ENCODE data around the gene MEX3B.
"Not testable (repeated sequence)": the region's sequence is repeated elsewhere in the genome, so short reads cannot be mapped to it uniquely, and the experiment has no call there.

MEX3B gene

DNA sequence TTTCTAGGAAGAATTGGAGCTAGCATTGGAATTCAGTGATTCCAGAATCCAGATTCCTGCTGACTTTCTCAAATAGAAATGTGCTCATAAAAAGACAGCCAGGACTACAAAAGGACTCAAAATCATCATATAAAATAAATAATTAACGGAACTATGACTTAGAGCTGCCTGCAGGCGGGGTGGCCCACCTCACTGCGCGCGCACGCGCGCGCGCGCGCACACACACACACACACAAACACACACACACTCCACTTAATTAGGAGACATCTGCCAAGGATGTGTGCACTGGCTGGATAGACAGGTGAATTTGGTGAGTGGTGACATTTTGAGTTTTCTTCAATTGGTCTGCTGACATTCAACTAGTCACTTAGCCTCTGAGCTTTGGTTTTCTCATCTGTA lies 6.9 kb upstream of the MEX3B start:
- DNase-seq (ENCODE audit: low read depth, low spot score), result no peak
- H3K27ac ChIP-seq, result no peak overlapping the region

DNA sequence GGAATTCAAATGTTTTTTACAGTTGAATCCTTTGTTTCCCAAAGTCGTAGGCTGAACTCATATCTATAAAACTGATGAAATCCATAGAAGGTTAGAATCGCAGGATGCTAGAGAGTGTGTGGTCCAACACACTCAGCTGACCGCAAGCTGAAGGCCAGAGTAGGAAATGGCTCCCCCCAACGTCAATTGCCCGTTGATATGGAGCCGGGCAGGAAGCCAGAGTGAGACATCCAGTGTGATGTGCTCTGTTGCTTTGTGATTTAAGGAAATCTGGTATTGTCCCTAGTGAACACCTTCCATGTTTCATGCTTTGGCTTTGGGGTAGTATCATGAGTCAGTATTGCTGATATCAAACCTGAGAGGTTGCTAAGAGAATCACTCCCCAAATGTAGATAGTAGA lies 5.8 kb upstream of the MEX3B start:
- no peak overlapping the region for H3K27ac ChIP-seq
- no peak for DNase-seq (ENCODE audit: low read depth, low spot score)

DNA sequence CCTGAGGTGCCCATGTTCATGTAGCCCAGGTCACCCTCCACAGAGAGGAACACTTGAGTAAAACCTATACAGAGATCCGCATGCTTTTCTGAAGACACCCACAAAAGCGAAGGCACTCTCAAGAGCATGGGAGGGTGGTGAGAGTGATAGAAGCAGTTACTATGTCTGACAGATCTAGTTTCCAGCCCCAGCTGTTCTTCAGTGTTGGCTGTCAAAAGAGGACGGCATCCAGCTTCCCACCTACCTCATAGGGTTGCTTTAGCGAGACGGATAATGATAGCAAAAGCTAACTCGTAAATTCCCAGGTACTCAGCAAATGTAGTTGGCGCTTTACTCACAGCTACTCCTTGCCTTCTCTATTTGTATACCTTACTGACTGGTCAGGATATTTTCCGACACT lies 3.0 kb upstream of the MEX3B start:
- no peak overlapping the region for H3K27ac ChIP-seq
- no peak for DNase-seq (ENCODE audit: low read depth, low spot score)

DNA sequence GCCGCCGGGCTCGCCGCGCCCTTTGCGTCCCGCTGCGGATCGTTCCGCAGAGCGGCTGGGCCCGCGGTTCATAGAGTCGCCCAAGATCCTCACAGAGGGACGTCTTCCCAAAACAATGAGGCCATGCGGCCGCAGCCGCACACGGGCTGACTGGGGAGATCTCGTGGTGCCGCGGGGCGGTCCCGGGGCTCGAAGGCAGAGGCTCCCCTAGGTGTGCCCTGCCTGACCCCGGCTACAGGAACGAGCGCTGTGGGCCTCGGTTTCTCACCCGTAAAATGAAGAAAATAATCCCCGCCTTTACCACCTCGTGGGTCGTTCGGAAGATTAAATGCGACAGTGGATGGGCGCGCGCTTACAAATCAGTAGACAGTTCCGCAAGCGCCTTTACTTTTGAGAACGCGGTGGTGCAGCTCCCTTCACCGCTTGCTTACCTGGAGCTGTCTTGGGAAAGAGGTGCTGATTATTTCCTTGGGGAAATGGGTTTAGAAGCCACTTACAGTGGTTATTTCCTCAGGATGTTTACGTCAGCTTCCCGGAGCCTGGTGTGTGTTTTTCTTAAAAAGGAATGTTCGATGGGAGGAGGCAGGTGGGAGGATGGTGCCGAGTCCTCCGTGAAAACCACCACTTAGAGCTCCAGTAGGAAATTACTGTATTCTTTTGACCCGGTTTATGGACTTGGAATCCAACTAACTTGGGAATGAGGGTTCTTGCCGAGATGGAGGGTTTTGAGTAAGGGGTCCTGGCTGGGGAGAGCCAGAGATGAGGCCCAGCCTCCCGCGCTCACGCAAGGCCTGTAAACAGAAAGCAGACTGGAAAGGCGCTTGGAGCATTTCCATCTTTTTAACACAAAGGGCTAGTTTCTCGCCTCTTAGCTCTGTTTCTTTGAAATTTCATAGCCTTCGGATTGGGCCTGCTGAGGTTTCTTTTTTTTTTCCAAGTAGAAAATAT lies 1.9 kb upstream of the MEX3B start:
- DNase-seq (ENCODE audit: low read depth, low spot score), result no peak

DNA sequence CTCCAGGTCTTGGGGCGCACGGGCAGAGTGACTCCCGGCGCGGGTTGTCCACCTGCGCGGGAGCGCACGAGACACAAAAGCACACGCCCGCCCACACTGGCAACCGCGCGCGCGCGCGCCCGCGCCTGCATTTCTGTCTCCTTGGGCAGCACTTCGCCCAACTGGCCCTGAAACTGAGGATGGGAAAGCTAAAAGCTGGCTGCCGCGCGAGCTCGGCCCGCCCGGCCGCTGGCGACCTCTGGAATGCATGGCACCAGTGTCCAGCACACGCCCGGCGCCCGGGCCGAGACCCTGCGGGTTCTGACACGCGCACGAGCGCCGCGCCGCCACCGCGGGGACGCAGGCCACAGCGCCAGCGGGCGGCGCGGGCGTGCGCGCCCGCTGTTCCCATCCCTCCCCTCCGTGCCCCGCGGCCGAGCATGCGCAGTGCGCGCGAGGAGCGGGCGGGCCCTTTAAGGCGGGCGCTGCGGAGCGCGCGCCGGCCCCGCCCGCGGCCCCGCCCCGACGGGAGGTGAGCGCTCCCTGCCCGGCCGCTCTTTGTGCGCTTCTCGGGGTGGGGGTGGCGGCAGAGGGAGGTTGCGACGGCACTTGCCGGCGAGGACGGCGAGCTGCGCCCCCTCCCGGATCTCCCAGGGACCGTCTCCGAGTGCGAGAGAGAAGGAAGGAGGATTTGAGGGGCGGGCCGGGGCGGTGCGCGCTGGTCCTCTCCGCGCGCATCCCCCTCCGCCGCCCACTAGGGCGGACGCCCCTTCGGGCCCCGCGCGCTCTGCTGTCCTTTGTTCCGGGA lies 1.0 kb upstream of the MEX3B start:
- DNase-seq (ENCODE audit: low read depth, low spot score), result peak; percentile 48
- H3K27ac ChIP-seq, result peak overlapping the region; percentile 13

More for the DNA sequence above, 1.9 kb upstream of the MEX3B start:
- no peak overlapping the region for H3K27ac ChIP-seq

DNA sequence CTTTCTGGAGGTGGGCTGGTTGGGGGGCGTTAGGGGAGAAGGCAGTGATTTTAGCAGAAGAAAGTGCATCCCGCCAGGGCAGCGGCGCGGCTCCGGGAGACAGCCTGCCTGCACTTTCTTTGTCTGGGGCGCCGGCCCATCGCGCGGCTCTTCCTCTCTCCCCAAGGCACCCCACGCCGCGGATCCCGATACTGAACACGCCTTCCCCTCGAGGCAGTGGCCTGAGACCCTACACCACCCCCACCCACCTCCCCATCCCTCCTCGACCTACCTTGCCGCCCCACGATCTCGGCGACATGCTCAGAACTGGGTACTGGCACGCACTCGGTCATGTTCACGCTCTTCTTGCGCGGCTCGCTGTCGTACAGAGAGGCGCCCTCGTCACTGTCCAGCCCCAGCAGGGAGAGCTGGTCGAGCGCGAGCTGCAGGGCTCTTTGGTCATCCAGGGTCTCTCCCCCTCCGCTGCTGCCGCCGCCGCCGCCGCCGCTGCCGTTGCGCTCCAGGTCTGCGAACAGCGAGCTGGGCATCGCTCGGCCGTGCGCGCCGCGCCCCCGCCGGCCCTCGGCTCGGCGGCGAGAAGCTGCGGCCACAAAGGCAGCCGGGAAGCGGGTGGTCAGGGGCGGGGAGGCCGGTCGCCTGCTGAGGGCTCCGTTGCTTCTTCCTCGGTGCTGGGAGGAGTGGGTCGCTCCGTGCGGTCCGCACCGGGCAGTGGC lies 483 bp downstream of the MEX3B start:
- H3K27ac ChIP-seq, result no peak overlapping the region
- no peak for DNase-seq (ENCODE audit: low read depth, low spot score)

DNA sequence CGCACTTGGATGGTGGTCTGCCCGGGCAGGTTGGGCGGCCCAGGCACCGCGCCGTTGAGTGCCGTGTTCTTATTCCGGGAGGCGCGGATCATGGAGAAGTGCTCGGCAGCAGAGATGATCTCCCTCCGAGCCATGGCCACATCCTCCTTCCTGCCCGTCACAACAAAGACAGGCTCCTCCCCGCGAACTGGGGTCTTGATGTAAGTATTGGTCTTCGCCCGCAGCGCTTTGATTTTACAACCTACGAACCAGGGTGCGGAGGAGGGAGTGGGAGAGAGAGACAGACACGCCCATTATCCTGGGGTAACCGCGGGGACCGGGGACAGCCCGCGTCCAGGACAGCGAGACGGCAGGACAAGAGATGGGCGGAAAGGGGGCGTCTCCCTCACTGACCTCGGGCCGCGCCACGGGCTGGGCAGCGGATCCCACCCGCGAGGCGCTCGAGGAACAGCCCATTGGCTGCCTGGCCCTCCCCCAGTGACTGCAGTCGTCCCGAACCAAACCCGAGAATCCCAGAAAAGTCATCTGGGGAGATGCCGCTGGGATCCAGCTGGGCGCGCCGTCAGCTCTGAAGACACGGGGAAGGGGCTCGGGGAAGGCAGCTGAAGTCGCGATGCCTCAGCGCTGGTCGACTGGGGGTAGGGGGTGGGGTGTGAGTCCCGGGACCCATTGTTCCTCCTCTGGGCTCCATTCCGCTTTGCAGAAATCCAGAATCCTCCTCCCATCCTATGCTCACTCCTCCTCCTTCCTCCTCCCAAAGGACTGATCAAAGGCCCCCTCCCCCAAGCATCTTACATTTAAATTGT lies 1.2 kb downstream of the MEX3B start:
- H3K27ac ChIP-seq, result no peak overlapping the region
- no peak for DNase-seq (ENCODE audit: low read depth, low spot score)

DNA sequence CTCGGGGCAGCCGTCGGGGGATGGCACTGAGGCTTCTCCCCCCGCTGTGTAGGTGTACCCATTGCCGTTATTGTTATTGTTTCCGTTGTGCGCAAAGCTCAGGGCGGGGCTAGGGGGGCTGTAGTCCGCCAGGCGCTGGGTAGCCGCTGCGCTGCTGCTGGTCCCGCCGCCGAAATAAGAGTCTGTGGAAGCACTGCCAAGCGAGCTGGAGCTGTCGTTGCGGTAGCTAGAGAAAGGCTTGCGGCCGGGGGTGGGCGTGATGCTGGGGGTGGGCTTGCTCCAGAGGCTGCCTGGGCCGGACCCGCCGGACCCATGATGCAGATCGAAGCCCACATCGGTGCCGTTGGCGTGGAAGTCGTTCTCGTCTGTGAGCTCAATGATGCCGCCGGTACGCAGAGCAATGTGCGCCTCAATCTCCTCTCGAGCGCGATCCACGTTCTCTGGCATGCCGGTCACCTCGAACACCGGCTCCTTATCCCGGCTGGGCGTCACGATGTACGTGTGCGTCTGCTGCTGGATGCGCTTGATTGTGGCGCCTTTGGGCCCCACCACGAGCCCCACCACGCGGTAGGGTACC lies 1.9 kb downstream of the MEX3B start:
- no peak overlapping the region for H3K27ac ChIP-seq
- DNase-seq (ENCODE audit: low read depth, low spot score), result no peak

DNA sequence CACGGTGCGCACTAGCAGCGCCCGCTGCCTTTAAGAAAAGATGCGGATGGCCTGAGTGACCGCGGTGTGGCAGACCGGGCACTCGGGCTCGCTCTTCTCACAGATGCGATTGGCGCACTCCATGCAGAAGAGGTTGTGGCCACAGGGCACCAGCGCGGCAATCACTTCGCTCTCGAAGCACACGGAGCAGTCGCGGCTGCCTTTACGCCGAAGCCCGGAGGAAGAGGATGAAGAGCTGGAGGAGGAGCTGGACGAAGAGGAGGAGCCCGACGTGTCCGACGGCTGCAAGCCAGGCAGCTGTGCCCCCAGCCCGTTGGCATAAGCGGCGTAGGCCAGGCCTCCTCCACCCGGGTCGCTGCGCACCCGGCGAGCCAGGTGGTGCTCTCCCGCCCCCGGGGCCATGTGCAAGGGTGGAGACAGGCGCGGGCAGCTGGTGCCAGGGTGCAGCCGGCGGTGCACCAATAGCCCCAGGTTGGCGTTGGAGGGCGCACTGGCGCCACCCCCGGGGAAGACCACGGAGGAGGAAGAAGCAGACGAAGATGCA lies 2.6 kb downstream of the MEX3B start:
- H3K27ac ChIP-seq, result no peak overlapping the region
- no peak for DNase-seq (ENCODE audit: low read depth, low spot score)

DNA sequence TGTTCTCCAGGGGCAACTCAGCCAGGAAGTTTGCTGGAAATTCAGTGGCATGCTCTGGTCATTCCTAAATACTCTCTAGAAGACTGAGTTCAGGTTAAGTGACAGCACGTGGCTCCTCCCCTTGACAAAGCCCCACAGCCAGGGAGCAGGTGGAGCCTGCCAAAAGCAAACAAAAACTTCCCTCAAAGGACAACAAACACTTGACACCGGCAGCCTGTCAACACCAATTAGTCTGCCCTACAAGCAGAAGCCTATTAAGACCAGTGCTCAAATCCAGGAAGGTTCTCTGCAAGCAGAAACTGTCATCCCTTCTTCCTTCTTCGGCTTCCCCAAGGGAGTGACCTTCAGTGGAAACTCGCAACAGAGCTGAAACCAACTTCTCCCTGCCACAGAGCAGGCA lies 5.0 kb downstream of the MEX3B start:
- DNase-seq (ENCODE audit: low read depth, low spot score), result no peak
- no peak overlapping the region for H3K27ac ChIP-seq

DNA sequence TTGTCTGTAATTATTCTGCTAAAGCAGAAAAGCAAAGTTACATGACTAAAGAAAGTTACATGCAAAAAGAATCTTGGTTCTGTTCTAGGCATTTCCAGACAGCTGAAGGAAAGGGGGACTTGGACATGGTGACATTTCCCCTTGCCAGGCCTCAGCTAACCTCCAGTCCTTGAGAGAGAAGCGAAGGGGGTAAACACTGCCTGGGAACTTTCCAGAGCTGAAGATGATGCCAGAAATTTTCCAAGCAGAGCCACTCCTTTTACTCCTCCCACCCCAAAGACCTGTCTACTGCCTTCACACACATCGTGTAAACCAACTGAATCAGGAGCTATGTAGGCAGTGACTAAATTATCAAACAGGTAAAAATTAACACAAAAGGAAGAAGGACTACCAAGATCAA lies 5.4 kb downstream of the MEX3B start:
- DNase-seq (ENCODE audit: low read depth, low spot score), result no peak
- no peak overlapping the region for H3K27ac ChIP-seq

DNA sequence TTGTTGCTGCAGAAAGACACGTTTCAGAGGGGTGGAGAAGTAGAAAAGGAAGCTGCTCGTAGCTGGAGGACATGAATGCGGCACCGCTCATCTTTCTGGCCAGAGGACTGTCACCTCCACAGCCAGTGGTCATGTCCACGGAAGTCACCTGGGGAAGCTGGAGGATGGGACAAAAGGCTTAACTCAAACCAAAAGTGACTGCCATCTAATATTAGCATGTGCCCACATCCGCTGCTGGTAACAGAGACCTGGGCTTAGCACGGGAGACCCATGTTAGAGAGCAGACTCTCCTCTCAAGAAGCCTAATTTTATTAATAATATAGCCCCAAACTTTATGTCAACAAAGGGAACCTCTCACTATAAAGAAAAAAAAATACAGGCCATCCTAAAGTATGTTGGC lies 5.9 kb downstream of the MEX3B start:
- no peak overlapping the region for H3K27ac ChIP-seq
- DNase-seq (ENCODE audit: low read depth, low spot score), result no peak

DNA sequence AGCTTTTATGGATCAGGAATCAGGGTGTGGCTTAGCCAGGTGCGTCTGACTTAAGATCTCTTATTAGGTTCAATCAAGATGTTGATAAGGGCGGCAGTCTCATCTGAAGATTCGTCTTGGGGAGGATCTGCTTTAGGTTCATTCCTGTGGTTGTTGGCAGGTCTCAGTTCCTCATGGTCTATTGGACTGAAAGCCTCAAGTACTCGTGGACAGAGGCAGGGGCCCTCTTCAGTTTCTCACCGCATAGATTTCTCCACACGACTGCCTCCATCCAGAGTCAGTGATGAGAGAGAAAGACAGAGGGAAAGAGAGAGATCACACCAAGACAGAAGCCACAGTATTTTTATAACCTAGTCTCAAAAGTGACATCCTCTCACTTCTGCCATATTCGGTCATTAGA lies 9.4 kb downstream of the MEX3B start:
- H3K27ac ChIP-seq, result no peak overlapping the region
- no peak for DNase-seq (ENCODE audit: low read depth, low spot score)

DNA sequence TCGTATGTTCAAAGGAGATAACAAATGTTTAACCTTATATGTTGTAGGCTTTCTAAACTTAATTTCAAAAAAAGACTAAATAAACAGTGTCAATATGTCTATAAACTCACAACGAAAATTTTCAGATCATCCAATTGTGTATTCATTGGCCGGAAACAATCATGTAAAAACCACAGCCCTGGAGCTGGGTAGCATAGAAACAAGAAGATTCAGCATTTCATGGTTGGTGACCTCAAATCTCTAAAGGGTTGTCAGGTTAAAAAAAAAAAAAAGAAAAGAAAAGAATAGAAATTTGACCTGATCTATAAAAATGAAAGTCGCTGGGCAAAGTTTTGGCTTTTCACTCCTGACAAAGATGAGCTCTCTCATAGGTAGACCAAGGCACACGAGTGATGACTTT lies 13.9 kb downstream of the MEX3B start:
- no peak for DNase-seq (ENCODE audit: low read depth, low spot score)
- no peak overlapping the region for H3K27ac ChIP-seq

DNA sequence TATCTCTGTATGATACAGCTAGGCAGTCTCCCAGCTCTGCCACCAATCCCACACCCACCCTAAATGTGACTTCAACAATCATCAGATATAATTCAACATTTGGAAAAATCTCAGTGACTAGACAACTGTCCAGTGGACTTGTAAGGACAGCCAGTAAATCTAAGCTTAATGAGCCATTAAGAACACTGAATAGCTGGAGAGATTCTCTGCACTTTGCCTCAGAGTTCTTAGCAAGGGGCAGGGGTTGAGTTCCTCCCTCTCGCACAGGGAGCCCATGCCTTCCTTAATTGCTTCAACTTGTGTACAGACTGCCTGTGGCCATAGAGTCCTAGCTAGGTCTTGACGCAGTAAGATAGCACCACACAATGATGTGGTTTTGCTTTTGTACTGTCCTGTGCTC lies 15.6 kb downstream of the MEX3B start:
- H3K27ac ChIP-seq, result no peak overlapping the region
- DNase-seq (ENCODE audit: low read depth, low spot score), result no peak

DNA sequence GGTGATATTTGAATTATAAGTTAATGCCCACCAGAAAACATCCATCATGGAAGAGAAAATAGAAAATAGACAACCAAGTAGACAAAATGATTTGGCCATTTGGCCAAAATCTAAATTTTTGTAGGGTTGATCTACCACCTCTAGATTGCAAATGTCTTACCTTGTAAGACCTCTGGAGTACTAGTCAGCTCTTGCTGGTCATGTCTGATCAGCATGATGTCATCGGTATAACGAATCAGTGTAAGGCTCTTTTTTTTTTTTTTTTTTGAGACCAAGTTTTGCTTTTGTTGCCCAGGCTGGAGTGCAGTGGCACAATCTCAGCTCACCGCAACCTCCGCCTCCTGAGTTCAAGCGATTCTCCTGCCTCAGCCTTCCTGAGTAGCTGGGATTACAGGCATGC lies 17.7 kb downstream of the MEX3B start:
- not testable (repeated sequence) for DNase-seq (ENCODE audit: low read depth, low spot score); H3K27ac ChIP-seq

DNA sequence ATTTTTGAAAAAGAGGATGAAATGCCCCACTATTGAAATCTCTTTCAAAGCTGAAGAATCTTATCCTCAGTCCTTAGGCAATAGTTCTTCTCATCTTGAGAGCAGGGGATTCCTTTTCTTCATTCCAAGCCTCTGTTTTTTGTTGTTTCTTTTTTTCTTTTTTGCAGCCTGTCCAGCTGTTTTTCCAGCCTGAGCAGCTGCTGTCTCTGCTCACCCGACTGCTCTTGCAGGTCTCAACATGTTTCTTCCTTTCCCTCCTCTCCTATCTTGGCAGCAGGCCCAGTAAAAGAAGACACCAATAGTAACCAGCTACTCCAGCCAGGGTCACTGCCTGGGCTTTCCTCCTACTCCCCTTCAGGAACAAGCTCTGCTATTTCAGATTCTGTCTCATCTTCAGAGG lies 23.8 kb downstream of the MEX3B start:
- DNase-seq (ENCODE audit: low read depth, low spot score), result peak; percentile 41
- no peak overlapping the region for H3K27ac ChIP-seq

DNA sequence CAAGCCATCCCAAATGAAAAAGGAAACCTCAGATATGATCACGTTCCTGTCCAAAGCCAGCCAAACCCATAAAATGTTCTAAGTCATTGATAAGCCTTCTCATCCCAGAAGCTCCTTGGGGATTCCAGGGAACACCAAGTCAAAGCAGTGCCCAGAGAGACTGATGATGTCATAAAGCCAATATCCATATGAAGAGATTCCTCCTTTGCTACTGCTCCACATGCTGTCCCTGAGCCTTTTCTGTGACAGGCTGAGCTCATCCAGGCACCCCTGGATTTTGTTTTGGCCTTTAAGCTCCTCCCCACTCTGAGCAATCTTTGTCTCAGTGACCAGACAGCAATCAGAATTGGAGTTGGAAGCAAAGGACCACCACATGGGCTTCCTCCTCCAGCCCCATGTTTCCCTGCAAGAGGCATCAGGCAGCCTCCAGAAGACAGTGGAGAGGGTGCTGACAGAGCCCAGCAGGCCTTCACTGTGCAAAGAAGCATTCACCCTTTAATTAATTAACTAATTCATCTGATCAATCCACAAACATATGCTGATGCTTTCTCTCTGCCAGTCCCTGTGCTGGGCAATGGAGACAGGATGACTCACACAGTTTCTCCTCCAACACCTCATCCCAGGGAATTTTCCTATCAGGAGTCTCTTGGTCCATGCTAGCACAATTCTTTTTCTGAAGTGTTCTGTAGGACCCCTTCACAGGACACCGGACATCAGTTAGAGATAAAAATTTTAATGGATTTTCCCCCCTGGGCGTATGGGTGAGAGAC lies 25.0 kb downstream of the MEX3B start:
- H3K27ac ChIP-seq, result no peak overlapping the region
- no peak for DNase-seq (ENCODE audit: low read depth, low spot score)

DNA sequence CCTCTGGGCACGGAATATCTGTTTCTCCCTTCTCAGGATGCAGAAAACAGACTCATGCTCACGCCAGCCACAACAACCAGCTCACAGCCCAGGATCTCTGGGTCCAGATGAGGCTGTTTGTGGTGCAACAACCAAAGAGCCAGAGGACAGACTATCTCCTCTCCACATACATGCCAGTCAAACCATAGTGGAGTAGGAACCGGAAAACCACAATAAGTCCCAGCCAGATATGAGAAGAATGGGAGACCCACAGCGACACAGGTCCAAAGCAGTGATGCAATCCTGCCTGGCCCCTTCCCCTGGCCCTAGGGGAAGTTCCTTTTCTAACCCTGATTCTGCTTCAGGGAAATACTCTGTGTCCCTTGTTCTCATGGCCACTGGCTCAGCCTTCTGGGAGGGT lies 27.6 kb downstream of the MEX3B start:
- H3K27ac ChIP-seq, result no peak overlapping the region
- DNase-seq (ENCODE audit: low read depth, low spot score), result no peak
